T-helper 2 cell treated with Interferon-gamma antibody and Interleukin-4, amounts not matched to agents 5 μg/mL and 100 μg/mL, for 36 hours (primary cell): ENCODE data around the gene SDC4.

ENCODE experiments used
- DNase-seq: peaks from one replicate; pipeline ENCODE4 v3.0.0; 2021; ENCODE audit warnings: low spot score
- H3K27ac Mint-ChIP-seq: one replicate; pipeline ENCODE4 v1.8.0; 2021; ENCODE audit warnings: mild to moderate bottlenecking, mixed read lengths
- H3K27me3 Mint-ChIP-seq: one replicate; pipeline ENCODE4 v1.8.0; 2021; ENCODE audit warnings: low read depth, mixed read lengths
- H3K36me3 Mint-ChIP-seq: one replicate; pipeline ENCODE4 v1.8.0; 2021; ENCODE audit warnings: low read depth, mixed read lengths
- H3K4me1 Mint-ChIP-seq: one replicate; pipeline ENCODE4 v1.8.0; 2021; ENCODE audit warnings: low read depth, mixed read lengths
- H3K4me3 Mint-ChIP-seq: one replicate; pipeline ENCODE4 v1.8.0; 2022; ENCODE audit warnings: mild to moderate bottlenecking, moderate library complexity, mixed read lengths
- H3K9me3 Mint-ChIP-seq: one replicate; pipeline ENCODE4 v1.8.0; 2021; ENCODE audit warnings: mixed read lengths

SDC4 gene, protein sequence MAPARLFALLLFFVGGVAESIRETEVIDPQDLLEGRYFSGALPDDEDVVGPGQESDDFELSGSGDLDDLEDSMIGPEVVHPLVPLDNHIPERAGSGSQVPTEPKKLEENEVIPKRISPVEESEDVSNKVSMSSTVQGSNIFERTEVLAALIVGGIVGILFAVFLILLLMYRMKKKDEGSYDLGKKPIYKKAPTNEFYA

GRCh38 chr20:45347936-45348778 is at the start of gene SDC4:
Gene SDC4 (minus strand): TSS chr20:45348424. CDS start chr20:45348384, 40 bp downstream.
- Mint-ChIP-seq H3K27me3 (no peaks in the 10 kb centered on the region), H3K27ac (peak within 1 kb of the TSS; percentile 74)

DNA sequence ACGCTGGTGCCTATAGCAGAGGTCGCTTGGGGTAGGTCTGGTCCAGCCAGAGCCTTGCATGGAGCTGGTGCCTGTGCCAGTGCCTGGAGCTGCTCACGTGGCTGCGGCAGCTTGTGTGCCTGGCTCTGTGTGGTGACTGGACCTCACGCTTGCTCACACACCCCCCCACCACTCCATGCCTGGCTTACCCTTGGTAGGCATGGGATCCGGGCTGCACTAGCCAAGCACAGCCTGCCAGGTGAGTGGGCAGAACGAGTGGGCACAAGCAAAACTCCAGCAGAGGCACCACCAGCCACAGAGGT is 46.8 kb upstream of the SDC4 start:
- Mint-ChIP-seq H3K27me3 (no peaks in the 10 kb centered on the region), H3K4me1 (no peaks in the 10 kb centered on the region), H3K27ac (no peak overlapping the region), H3K4me3 (no peak overlapping the region), H3K9me3 (peaks cover 9% of the 10 kb centered on the region), H3K36me3 (peaks cover 4% of the 10 kb centered on the region)
- DNase-seq = no peak

More at GRCh38 chr20:45347936-45348778, at the start of gene SDC4:
- H3K9me3 Mint-ChIP-seq = no peaks in the 10 kb centered on the region
- H3K4me3 Mint-ChIP-seq = peak within 1 kb of the TSS; percentile 90
- H3K4me1 Mint-ChIP-seq = peaks cover 34% of the 10 kb centered on the region
- H3K36me3 Mint-ChIP-seq = peaks cover 2% of the 10 kb centered on the region
- peak; percentile 81 for DNase-seq

GRCh38 chr20:45394221-45395113 is 46.2 kb upstream of the SDC4 start:
- H3K27ac Mint-ChIP-seq = no peak overlapping the region
- peaks cover 3% of the 10 kb centered on the region for H3K9me3 Mint-ChIP-seq
- no peaks in the 10 kb centered on the region for H3K27me3 Mint-ChIP-seq
- no peaks in the 10 kb centered on the region for H3K36me3 Mint-ChIP-seq
- H3K4me3 Mint-ChIP-seq = no peak overlapping the region
- DNase-seq = no peak
- H3K4me1 Mint-ChIP-seq = no peaks in the 10 kb centered on the region

GRCh38 chr20:45392733-45393132 is 44.5 kb upstream of the SDC4 start:
- no peaks in the 10 kb centered on the region for H3K4me1 Mint-ChIP-seq
- no peaks in the 10 kb centered on the region for H3K36me3 Mint-ChIP-seq
- H3K9me3 Mint-ChIP-seq = no peaks in the 10 kb centered on the region
- no peaks in the 10 kb centered on the region for H3K27me3 Mint-ChIP-seq
- no peak for DNase-seq
- no peak overlapping the region for H3K4me3 Mint-ChIP-seq
- H3K27ac Mint-ChIP-seq = no peak overlapping the region

DNA sequence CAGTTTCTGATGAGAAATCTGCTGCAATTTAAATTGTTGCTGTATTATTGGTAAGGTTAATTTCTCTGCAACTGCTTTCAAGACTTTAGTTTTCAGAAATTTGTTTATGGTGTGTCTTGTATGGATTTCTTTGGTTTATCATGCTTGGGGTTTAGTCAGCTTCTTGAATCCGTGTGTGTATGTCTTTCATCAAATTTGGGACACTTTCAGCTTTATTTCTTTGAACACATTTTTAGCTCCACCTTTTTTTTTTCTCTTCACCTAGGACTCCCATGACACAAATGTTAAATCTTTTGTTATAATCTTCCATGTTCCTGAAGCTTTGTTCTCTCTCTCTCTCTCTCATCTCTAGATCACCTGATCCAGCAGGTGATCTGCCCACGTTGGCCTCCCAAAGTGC is 43.3 kb upstream of the SDC4 start:
- H3K27ac Mint-ChIP-seq = no peak overlapping the region
- no peak for DNase-seq
- no peaks in the 10 kb centered on the region for H3K27me3 Mint-ChIP-seq
- H3K36me3 Mint-ChIP-seq = no peaks in the 10 kb centered on the region
- no peak overlapping the region for H3K4me3 Mint-ChIP-seq
- H3K9me3 Mint-ChIP-seq = peaks cover 9% of the 10 kb centered on the region
- no peaks in the 10 kb centered on the region for H3K4me1 Mint-ChIP-seq

GRCh38 chr20:45390931-45391330 is 42.7 kb upstream of the SDC4 start:
- no peak overlapping the region for H3K27ac Mint-ChIP-seq
- no peaks in the 10 kb centered on the region for H3K27me3 Mint-ChIP-seq
- H3K36me3 Mint-ChIP-seq = no peaks in the 10 kb centered on the region
- no peak overlapping the region for H3K4me3 Mint-ChIP-seq
- H3K4me1 Mint-ChIP-seq = no peaks in the 10 kb centered on the region
- peaks cover 9% of the 10 kb centered on the region for H3K9me3 Mint-ChIP-seq
- DNase-seq = no peak

DNA sequence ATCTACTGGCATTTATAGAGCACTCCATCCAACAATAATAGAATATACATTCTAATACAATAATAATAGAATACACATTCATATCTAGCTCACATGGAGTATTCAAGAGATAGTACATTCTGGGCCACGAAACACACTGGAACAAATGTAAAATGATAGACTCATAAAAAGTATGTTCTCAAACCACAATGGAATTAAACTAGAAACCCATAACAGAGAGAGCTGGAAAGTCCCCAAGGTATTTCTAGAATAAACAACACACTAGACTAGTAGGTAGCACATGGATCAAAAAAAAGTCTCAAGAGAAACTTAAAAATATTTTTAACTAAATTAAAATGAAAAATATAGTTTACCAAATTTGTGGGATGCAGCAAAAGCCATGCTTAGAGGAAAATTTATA is 39.0 kb upstream of the SDC4 start:
- no peaks in the 10 kb centered on the region for H3K27me3 Mint-ChIP-seq
- H3K4me1 Mint-ChIP-seq = no peaks in the 10 kb centered on the region
- H3K4me3 Mint-ChIP-seq = no peak overlapping the region

GRCh38 chr20:45378191-45378590 is 30.0 kb upstream of the SDC4 start, which contains the start of gene TP53TG5:
Gene TP53TG5 (minus strand): TSS chr20:45378325. CDS start chr20:45378236, 89 bp downstream.
- Mint-ChIP-seq H3K27ac (no peak within 1 kb of the TSS), H3K27me3 (no peaks in the 10 kb centered on the region), H3K36me3 (no peaks in the 10 kb centered on the region), H3K4me1 (peaks cover 5% of the 10 kb centered on the region), H3K9me3 (no peaks in the 10 kb centered on the region), H3K4me3 (no peak within 1 kb of the TSS)
- DNase-seq = no peak

More for the DNA sequence above, 39.0 kb upstream of the SDC4 start:
- no peak for DNase-seq
- no peak overlapping the region for H3K27ac Mint-ChIP-seq
- peaks cover 9% of the 10 kb centered on the region for H3K9me3 Mint-ChIP-seq
- H3K36me3 Mint-ChIP-seq = no peaks in the 10 kb centered on the region

- Mint-ChIP-seq H3K27ac (no peak overlapping the region), H3K9me3 (no peaks in the 10 kb centered on the region), H3K4me1 (peaks cover 11% of the 10 kb centered on the region), H3K4me3 (no peak overlapping the region), H3K27me3 (no peaks in the 10 kb centered on the region), H3K36me3 (no peaks in the 10 kb centered on the region)
- no peak for DNase-seq
These were observed 29.0 kb upstream of the SDC4 start for GRCh38 chr20:45377269-45377668.

DNA sequence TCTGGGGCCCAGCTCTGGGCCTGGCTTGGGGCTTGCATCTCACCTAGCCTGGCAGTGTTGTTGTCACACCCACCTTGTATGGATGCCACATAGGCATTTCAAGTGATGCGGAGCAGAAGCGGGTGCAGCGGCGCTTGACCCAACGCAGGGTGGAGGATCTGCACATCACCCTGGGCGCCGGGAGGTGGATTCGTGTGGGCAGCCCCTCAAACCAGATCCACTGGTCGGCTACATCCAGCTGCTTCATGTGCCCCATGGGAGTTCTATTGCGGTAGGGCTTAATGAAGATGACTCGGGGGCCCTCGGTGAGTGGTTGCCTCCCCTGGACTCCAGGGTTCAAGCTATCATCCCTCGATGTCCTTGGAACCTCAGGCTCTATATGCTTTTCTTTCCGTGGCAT is 26.7 kb upstream of the SDC4 start:
- Mint-ChIP-seq H3K36me3 (no peaks in the 10 kb centered on the region), H3K4me1 (peaks cover 13% of the 10 kb centered on the region), H3K27ac (no peak overlapping the region), H3K27me3 (no peaks in the 10 kb centered on the region), H3K9me3 (no peaks in the 10 kb centered on the region), H3K4me3 (no peak overlapping the region)
- no peak for DNase-seq

GRCh38 chr20:45374101-45374467 is 25.9 kb upstream of the SDC4 start:
- Mint-ChIP-seq H3K27me3 (no peaks in the 10 kb centered on the region), H3K9me3 (no peaks in the 10 kb centered on the region), H3K27ac (no peak overlapping the region), H3K4me1 (peaks cover 13% of the 10 kb centered on the region), H3K4me3 (peak overlapping the region; percentile 77), H3K36me3 (peaks cover 1% of the 10 kb centered on the region)
- DNase-seq = no peak

- H3K36me3 Mint-ChIP-seq = peaks cover 6% of the 10 kb centered on the region
- no peaks in the 10 kb centered on the region for H3K27me3 Mint-ChIP-seq
- peaks cover 18% of the 10 kb centered on the region for H3K4me1 Mint-ChIP-seq
- peak overlapping the region; percentile 80 for H3K27ac Mint-ChIP-seq
- peak; percentile 81 for DNase-seq
- H3K4me3 Mint-ChIP-seq = peak overlapping the region; percentile 77
- no peaks in the 10 kb centered on the region for H3K9me3 Mint-ChIP-seq
These were observed 25.3 kb upstream of the SDC4 start for GRCh38 chr20:45373353-45374100.

DNA sequence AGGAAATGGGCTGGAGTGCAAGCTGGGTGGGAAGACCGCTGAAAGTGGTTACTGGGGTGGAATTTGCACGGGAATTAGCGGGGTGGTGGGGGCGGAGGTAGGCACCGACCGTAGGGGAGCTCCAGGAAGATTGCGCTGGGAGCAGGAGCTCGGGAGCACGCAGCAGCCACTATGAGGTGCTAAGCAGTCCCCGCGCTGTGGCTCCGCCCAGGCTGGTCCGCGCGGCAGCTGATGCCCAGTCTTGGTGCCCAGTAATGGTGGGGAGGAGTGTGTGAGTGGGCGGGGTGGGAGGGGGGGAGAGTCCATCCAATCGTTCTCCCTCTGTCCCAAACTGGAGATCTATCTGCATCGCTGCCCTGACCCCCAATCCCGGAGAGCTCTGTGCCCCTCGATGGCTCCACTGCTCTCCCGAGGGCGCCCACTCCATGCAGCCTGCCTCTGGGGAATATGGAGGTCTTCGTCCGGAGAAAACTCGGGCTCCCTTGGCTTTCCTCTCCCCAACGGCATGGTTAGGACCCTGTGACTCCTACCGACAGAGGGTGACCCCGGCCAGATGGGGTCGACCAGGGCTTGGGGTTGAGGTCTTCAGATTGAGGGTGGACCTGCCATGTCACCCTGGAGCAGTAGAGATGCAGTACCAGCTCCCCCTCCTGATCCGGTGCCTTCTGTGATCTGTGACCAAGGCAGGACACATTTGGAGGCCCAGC is 24.6 kb upstream of the SDC4 start:
- peaks cover 25% of the 10 kb centered on the region for H3K4me1 Mint-ChIP-seq
- DNase-seq = no peak
- peak overlapping the region; percentile 77 for H3K4me3 Mint-ChIP-seq
- H3K9me3 Mint-ChIP-seq = no peaks in the 10 kb centered on the region
- peak overlapping the region; percentile 80 for H3K27ac Mint-ChIP-seq
- no peaks in the 10 kb centered on the region for H3K27me3 Mint-ChIP-seq
- H3K36me3 Mint-ChIP-seq = peaks cover 13% of the 10 kb centered on the region
